NB4 (cell line): Measurements from ENCODE around the gene NOP53.

Experiments used
- DNase-seq: peaks from one replicate; pipeline ENCODE4 v3.0.0; 2010; ENCODE audit warnings: low read depth
- H3K4me3 ChIP-seq: one replicate; pipeline ENCODE4 v1.5.1; 2011; ENCODE audit warnings: mild to moderate bottlenecking, low read depth, low read length, moderate library complexity
- CTCF ChIP-seq: IDR thresholded peaks from one replicate; pipeline ENCODE4 v1.5.1; 2012; ENCODE audit warnings: low read depth, low read length
- MAX ChIP-seq: IDR thresholded peaks from 2 replicates; pipeline ENCODE4 v1.6.1; 2011; ENCODE audit warnings: low read depth, low read length
- MYC ChIP-seq: IDR thresholded peaks from 2 replicates; pipeline ENCODE4 v1.6.1; 2011; ENCODE audit warnings: low read depth, low read length
- POLR2A ChIP-seq: IDR thresholded peaks from 2 replicates; pipeline ENCODE4 v1.6.1; 2011; ENCODE audit warnings: mild to moderate bottlenecking; ENCODE audit not compliant: insufficient read length; ENCODE audit errors: extremely low read depth

NOP53 gene

GRCh38 chr19:47794526-47794925 is 49.2 kb downstream of the NOP53 start:
- TF ChIP-seq CTCF (peak; percentile 50), POLR2A (no peak), MAX (no peak)
- no peak overlapping the region for H3K4me3 ChIP-seq
- DNase-seq = no peak

GRCh38 chr19:47796785-47797184 is 51.4 kb downstream of the NOP53 start:
- no peak overlapping the region for H3K4me3 ChIP-seq
- TF ChIP-seq MYC (no peak), CTCF (no peak), MAX (no peak), POLR2A (no peak)

DNA sequence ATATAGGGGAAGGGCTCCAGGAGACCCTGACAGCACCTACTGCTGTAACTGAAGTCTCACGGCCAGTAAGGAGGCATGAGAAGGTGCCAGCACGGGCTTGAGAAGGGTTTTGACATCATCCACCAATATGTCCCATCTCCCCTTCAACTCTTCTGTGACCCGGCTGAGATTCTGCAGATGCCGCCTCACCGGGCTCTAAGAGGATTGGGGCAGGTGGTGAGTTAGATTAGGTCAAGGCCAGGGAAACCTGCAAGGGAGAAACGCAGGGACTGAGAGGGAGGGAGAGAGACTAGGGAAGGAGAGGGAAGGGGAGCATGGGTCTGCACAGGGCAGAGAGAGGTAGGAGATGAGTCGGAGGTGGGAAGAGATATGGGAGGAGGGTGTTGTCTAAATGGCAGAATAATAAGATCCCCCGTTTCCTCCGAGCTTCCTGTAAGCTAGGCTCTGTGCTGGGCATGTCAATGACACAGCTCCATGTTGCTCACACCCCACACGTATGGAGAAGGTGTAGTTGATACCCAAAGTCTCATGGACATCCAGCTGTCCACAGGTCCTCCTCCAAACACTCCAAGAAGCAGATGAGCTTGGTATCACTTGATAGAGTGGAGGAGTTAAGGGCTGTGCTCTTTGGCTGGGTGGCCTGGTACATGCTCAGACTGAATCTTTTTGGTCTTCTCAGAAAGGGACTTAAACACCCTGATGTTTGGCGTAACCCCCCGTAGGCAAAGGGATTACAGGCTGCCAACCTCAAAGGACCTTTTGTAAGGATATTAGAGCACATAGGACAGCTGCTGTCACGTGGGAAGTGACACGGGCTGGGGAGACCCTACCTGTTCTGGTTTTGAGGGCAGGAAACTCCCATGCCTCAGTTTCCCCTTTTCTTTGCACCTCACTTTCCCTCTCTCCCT is 52.9 kb downstream of the NOP53 start:
- H3K4me3 ChIP-seq = no peak overlapping the region
- TF ChIP-seq MYC (no peak), MAX (no peak), CTCF (no peak), POLR2A (no peak)
- DNase-seq = no peak

More at GRCh38 chr19:47796785-47797184, 51.4 kb downstream of the NOP53 start:
- DNase-seq = no peak

- no peak overlapping the region for H3K4me3 ChIP-seq
- no peak for TF ChIP-seq POLR2A
- TF ChIP-seq MYC = no peak
- TF ChIP-seq CTCF = no peak
- no peak for TF ChIP-seq MAX
- DNase-seq = no peak
Measured at GRCh38 chr19:47798904-47799266, 53.5 kb downstream of the NOP53 start.

GRCh38 chr19:47801270-47801669 is 55.9 kb downstream of the NOP53 start:
- no peak overlapping the region for H3K4me3 ChIP-seq
- DNase-seq = no peak
- TF ChIP-seq POLR2A = no peak
- no peak for TF ChIP-seq MYC
- no peak for TF ChIP-seq CTCF
- TF ChIP-seq MAX = no peak
